Esophagus mucosa (tissue), 1 donor: ENCODE results near the gene SCN4A. TPM values are rescaled to one million over a fixed set of nuclear protein-coding genes. Genes with fewer than 3 reads are reported as not detected.
"Not testable (repeated sequence)": the region's sequence is repeated elsewhere in the genome, so short reads cannot be mapped to it uniquely, and the experiment has no call there.

Experiments used
- ATAC-seq: fragments of 200-7000 bp; cut with Tn5 transposase; one replicate; pipeline ENCODE4 v1.9.1; 2020
- total RNA-seq: library from RNA; stranded (reverse); gene quantifications from one replicate; pipeline ENCODE4 v1.2.4, GENCODE V29; 2023
- donor health status: DM: yes; HTN: yes; CAD: no.

SCN4A gene
- total RNA-seq, 1 donor from 2014 or later = 0.12 TPM

DNA sequence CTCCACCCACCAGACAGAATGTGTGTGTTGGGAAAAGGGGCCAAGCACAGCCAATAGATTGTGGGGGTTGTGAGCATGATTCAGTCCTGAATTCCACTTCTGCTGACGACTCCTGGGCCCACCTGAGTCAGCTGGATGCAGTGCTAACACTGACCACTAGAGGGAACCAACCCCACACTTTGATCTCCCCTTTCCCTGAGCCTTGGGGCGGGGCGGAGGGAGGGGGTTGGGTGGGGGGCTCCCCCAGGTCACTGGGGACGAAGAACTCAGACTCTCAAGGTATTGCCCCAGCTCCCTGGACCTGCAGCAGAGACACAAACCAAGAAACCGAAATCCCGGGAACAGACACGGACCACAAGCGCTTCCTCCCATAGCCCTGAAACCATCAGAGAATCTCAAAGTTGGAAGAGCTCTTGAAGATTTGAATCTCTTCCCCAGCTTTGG lies 61.0 kb downstream of the SCN4A start:
- peak; percentile 62 for ATAC-seq

DNA sequence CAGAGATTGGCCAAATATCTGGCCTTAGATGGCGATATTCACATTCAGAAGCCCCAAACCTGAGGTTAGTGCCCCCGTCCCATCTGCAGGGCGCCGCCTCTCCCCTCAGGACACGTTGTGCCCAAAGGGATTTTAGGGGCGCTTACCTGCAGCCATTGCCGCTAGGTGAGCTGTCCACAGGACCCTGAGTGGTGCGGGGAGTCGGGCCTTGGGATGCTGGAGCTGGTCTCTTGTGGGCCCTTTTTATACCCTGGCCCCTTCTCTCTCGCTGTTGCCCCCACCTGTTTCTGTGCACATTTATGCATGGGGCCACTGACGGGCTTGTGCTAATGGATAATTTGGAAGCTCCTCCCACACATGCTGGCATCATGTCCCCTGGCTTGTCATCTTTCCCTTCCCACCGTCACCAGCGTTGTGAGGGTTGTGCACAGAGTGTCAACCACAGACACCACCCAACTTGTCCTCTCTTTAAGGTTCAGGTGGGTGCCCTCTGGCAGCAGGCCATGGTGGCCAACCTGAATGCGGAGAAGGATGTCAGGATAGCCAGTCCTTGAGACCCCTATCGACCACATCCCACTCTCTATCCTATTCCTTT lies 61.6 kb downstream of the SCN4A start, which contains the start of gene CSHL1:
Gene CSHL1 (minus strand): TSS at position 218 of the 595 bp plus-strand sequence. CDS start 62 bp downstream, at position 156.
- ATAC-seq = no peak

DNA sequence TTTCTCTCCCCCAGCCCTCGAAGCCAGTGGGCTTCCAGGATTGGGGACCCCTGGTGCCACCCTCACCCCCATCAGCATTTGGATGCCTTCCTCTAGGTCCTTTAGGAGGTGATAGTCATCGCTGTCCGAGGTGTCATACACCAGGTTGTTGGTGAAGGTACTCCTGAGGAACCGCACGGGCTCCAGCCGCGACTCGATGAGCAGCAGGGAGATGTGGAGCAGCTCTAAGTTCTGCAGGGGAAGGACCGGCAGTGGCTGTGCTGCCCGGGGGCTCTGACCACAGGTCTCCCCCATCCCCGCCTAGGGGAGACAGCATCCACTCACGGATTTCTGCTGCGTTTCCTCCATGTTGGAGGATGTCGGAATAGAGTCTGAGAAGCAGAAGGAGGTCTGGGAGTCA lies 62.6 kb downstream of the SCN4A start:
- no peak for ATAC-seq

DNA sequence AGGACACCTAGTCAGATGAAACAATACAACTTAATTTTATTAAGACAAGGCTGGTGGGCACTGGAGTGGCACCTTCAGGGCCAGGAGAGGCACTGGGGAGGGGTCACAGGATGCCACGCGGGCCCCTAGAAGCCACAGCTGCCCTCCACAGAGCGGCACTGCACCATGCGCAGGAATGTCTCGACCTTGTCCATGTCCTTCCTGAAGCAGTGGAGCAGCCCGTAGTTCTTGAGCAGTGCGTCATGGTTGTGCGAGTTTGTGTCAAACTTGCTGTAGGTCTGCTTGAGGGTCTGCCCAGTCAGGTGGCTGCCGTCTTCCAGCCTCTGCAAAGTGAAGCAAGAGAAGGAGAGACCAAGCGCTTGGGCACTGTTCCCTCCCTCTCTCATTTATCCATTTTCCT lies 63.1 kb downstream of the SCN4A start:
- not testable (repeated sequence) for ATAC-seq

DNA sequence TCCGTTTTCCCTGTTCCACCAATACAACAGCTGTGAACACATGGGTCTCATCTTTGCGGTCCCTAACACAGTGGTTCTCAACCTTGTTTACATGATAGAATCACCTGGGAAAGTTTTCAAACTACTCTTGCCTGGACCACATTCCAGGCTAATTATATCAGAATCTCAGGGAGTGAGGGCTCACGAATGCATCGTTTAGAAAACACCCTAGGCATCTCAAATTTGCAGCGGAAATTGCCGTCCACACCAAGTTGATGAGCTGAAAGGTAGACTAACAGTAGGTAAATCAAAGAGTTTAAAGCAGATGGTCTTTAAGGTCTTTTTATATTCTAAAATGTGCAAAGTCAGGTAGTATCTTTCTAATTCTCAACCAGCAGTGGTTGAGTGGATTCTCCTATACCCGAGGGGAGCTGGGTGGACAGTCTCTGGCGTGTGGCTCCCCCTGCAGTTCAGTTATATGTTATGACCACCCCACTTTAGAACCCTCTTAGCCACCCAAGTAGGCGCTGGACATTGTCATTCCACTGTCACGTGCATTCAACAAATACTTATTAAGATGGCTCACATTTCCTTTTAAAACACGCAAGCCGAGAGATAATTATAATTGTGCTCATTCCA lies 65.4 kb downstream of the SCN4A start:
- ATAC-seq = not testable (repeated sequence)

DNA sequence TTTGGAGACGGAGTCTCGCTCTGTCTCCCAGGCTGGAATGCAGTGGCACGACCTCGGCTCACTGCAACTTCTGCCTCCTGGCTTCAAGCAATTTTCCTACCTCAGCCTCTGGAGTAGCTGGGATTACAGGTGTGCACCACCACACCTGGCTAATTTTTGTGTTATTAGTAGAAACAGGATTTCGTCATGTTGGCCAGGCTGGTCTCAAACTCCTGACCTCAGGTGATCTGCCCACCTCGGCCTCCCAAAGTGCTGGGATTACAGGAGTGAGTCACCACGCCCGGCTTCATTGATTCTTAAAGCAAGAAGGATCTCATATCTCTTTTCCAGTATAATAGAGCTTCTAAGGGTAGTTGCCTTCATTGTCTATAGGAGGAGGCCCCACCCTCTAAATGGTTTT lies 67.9 kb downstream of the SCN4A start:
- not testable (repeated sequence) for ATAC-seq

DNA sequence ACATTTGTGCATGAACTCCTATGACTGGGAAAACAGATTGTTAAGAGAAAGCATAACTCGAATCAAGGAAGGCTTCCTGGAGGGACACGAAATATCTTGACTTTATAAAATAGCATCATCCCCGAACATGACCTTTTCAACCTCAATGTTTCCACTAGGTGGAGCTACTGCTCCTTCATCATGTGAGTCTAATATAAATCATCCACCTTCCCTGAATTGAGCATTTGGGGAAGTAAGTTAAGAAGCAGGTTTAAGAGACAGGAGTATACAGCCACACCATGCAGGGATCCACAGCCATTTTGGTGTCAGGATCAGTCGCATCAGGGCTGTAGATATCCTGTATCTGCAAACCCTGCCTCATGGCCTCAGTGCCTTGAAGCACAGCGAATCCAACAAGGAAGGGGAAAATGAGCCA lies 68.9 kb downstream of the SCN4A start:
- peak; percentile 53 for ATAC-seq

DNA sequence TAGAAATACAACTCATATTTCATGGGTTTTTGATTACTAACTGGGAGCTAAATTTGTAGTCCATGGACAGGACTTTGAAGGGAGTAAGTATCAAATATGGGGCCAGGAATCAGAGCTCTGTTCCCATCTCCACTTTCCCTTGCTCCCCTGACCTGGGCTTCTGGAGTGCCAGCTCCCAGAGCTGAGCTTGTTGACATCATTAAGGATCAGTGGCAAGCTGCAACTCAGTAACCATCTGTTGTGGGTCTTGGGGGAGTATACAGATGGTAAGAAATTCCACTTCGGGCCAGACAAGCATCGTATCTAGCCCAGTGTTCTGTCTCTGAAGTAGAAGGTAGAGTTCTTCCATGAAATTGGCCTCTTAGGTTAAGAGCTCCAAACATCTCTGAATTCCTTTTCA lies 70.7 kb downstream of the SCN4A start:
- ATAC-seq = not testable (repeated sequence)

DNA sequence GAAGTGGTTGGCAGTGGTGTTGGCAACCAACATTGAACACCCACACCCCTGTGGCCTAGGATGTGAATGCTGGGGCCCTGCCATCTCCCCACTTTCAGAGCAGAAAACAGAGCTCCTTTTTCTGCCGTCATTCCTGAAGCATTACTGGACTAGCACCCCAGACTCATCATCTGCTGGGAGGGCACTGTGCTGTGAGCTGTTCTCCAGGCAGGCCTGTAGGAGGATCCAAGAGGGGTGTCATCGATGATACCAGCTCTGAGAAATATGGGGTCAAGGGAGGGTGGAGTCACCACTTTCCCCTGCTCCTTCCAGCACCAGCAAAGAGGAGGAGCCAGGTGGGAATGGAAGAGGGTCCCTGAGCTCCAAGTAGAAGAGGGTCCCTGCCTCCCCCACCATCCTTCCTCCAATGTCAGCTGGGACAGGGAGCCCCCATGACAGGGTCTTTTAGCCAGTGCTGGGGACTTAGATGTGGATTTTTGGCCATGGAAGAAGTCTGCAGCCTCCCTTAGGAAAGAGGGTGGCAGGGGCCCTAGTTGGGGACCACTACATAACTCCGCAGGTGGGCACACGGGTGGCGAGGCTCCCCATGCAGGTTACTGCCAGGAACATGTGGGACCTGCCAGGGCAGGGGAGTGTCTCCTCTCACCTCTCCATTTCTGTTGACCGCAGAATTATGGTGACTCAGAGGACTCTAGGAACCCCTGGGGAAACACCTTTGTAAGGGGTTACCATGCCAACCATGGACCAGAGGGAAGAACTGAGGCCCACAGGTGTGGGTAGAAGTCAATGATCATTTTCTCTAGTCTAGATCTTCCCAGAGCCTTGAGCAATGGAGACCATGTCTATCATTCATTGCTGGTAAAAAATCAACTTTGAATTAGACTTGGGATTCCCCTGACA lies 73.6 kb downstream of the SCN4A start:
- ATAC-seq = not testable (repeated sequence)

DNA sequence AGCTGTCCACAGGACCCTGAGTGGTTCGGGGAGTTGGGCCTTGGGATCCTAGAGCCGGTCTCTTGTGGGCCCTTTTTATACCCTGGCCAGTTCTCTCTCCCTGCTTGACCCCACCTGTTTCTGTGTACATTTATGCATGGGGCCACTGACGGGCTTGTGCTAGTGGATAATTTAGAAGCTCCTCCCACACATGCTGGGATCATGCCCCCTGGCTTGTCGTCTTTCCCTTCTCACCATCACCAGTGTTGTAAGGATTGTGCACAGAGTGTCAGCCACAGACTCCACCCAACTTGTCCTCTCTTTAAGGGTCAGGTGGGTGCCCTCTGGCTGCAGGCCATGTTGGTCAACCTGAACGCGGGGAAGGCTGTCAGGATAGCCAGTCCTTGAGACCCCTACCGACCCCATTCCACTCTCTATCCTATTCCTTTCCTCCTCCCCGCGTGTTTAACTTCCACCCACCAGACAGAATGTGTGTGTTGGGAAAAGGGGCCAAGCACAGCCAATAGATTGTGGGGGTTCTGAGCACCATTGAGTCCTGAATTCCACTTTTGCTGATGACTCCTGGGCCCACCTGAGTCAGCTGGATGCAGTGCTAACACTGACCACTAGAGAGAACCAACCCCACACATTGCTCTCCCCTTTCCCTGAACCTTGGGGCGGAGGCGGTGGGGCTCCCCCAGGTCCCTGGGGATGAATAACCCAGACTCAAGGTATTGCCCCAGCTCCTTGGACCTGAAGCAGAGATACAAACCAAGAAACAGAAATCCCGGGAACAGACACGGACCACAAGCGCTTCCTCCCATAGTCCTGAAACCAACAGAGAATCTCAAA lies 76.0 kb downstream of the SCN4A start, which contains the start of gene CSH1:
Gene CSH1 (minus strand): TSS at position 51 of the 831 bp plus-strand sequence. CDS start 63 bp downstream, outside the sequence.
- ATAC-seq = not testable (repeated sequence)

DNA sequence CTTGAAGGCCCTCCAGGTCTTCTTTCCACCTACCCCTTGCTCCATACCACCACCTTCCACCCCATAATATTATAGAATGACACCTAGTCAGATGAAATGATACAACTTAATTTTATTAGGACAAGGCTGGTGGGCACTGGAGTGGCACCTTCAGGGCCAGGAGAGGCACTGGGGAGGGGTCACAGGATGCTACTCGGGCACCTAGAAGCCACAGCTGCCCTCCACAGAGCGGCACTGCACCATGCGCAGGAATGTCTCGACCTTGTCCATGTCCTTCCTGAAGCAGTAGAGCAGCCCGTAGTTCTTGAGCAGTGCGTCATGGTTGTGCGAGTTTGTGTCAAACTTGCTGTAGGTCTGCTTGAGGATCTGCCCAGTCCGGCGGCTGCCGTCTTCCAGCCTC lies 77.9 kb downstream of the SCN4A start:
- ATAC-seq = not testable (repeated sequence)

DNA sequence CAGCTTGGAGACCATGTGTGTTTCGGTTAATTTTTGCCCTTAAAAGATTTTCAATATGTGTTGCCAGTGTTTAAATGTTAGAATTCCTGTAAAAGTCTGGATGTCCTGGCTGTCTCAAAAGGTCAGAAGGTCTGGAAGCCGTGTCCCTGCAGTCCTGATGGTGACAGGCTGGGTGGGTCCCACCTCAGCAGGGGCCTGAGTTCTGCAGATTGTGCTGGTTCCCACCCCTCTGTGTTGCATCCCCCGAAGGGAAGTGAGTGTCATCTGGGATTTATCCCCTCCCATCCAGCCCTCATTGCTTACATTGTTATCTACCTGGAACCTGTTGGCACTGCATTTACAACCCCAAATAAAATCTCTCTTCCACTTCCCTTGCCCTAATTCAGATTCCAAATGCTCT lies 78.7 kb downstream of the SCN4A start:
- ATAC-seq = not testable (repeated sequence)

DNA sequence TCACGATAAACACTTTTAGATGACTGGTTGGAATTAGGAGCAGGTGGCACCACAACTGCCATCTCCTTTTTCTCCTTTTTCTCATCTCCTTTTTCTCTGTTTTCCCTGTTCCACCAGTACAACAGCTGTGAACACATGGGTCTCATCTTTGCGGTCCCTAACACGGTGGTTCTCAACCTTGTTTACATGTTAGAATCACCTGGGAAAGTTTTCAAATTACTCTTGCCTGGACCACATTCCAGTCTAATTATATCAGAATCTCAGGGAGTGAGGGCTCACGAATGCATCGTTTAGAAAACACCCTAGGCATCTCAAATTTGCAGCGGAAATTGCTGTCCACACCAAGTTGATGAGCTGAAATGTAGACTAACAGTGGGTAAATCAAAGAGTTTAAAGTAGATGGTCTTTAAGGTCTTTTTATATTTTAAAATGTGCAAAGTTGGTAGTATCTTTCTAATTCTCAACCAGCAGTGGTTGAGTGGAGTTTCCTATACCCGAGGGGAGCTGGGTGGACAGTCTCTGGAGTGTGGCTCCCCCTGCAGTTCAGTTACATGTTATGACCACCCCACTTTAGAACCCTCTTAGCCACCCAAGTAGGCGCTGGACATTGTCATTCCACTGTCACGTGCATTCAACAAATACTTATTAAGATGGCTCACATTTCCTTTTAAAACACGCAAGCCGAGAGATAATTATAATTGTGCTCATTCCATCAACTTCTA lies 80.2 kb downstream of the SCN4A start:
- not testable (repeated sequence) for ATAC-seq

DNA sequence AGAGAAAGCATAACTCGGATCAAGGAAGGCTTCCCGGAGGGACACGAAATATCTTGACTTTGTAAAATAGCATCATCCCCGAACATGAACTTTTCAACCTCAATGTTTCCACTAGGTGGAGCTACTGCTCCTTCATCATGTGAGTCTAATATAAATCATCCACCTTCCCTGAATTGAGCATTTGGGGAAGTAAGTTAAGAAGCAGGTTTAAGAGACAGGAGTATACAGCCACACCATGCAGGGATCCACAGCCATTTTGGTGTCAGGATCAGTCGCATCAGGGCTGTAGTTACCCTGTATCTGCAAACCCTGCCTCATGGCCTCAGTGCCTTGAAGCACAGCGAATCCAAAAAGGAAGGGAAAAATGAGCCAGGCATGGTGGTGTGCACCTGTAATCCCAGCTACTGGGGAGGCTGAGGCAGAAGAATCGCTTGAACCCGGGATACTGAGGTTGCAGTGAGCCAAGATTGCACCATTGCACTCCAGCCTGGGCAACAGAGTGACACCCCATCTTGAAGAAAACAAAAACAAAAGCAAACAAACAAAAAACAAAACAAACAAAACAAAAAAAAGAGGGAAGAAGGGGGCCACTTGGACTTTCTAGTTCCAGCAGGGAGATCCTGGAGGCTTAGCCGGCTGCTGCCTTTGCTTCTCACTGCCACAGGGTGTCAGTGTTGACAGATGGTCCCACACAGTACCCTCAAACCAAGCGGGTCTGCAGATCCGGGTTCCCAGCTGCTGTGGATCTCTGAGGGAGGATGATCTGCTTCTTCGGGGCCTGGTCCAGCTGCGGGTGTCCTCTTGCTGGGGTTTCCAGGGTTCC lies 83.5 kb downstream of the SCN4A start:
- ATAC-seq = peak; percentile 53

Other genes with a start within 250 kb of the SCN4A start
- gene STRADA, start 231.1 kb downstream of the SCN4A start, total RNA-seq = 22.2 TPM
- gene CCDC47, start 199.3 kb downstream of the SCN4A start, total RNA-seq = 50.6 TPM
- gene DDX42, start 198.7 kb downstream of the SCN4A start, total RNA-seq = 56.1 TPM
- gene PSMC5, start 145.5 kb downstream of the SCN4A start, total RNA-seq = 102 TPM
- gene FTSJ3, start 145.3 kb downstream of the SCN4A start, total RNA-seq = 18.7 TPM
- 68.3 TPM for gene SMARCD2, start 130.2 kb downstream of the SCN4A start, total RNA-seq
- not detected for gene CSH2, start 99.2 kb downstream of the SCN4A start, total RNA-seq
- not detected for gene GH2, start 91.0 kb downstream of the SCN4A start, total RNA-seq
- gene CSH1, start 76.3 kb downstream of the SCN4A start, total RNA-seq = not detected
- gene CSHL1, start 61.7 kb downstream of the SCN4A start, total RNA-seq = not detected
- gene GH1, start 54.1 kb downstream of the SCN4A start, total RNA-seq = not detected
- 1.9 TPM for gene CD79B, start 40.6 kb downstream of the SCN4A start, total RNA-seq
- not detected for gene PRR29, start 25.4 kb upstream of the SCN4A start, total RNA-seq
- 3.5 TPM for gene ICAM2, start 47.7 kb upstream of the SCN4A start, total RNA-seq
- 18.5 TPM for gene ERN1, start 157.2 kb upstream of the SCN4A start, total RNA-seq